ENCODE measurements around the gene TTK.

GRCh38 chr6:80021131-80021530 lies 16.7 kb downstream of the TTK start:
- TF ChIP-seq CTCF (IDR thresholded peaks at IDR 0.05; ENCODE audit: low read depth, low read length) (no peak), MAX (IDR thresholded peaks at IDR 0.05; ENCODE audit: low read depth, low read length) (no peak), POLR2A (IDR thresholded peaks at IDR 0.05; ENCODE audit: extremely low read depth, insufficient read length) (no peak), MYC (IDR thresholded peaks at IDR 0.05; ENCODE audit: low read depth, low read length) (no peak)
